LHCN-M2 (cell line): ENCODE results near the gene DLAT. TPM values are rescaled to one million over a fixed set of nuclear protein-coding genes. Genes with fewer than 3 reads are reported as not detected.
A peak's percentile ranks its signal among the peaks of the same experiment; 100 is the strongest.
"Not testable (repeated sequence)": the region's sequence is repeated elsewhere in the genome, so short reads cannot be mapped to it uniquely, and the experiment has no call there.

Experiments used
- DNase-seq: peaks from one replicate; pipeline ENCODE4 v3.0.0-alpha.2; 2012; ENCODE audit warnings: low read depth
- total RNA-seq: library from RNA; depleted of rRNA; stranded (reverse); fragments of >200 nt; gene quantifications from 2 replicates; pipeline ENCODE4 v1.2.3, GENCODE V29; 2014

The DLAT gene
- total RNA-seq, 1 experiment from 2014 or later: 47.6 TPM

DNA sequence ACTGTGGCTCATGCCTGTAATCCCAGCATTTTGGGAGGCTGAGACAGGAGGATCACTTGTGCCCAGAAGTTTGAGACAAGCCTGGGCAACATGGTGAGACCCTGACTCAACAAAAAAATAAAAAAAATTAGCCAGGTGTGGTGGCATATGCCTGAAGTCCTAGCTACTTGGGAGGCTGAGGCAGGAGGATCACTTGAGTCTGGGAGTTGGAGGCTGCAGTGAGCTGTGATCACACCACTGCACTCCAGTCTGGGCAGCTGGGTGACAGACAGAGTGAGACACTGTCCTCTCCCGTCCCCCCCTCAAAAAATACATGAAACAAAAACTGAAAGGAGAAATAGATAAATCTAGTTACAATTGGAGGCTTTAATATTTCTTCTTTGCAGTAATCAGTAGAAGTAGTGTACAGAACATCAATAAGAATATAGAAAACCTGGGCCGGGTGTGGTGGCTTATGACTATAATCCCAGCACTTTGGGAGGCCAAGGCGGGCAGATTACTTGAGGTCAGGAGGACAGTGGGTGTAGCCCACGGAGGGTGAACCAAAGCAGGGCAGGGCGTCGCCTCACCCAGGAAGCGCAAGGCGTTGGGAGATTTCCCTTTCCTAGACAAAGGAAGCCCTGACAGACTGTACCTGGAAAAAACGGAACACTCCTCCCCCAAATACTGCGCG, 19.6 kb upstream of the DLAT start:
- DNase-seq: no peak

- not testable (repeated sequence) for DNase-seq
Observed at GRCh38 chr11:112006095-112006441, 19.1 kb upstream of the DLAT start.

- DNase-seq: not testable (repeated sequence)
Observed at GRCh38 chr11:112011451-112011850, 13.8 kb upstream of the DLAT start.

- DNase-seq: peak; percentile 36
Observed at GRCh38 chr11:112012874-112013273, 12.3 kb upstream of the DLAT start.

DNA sequence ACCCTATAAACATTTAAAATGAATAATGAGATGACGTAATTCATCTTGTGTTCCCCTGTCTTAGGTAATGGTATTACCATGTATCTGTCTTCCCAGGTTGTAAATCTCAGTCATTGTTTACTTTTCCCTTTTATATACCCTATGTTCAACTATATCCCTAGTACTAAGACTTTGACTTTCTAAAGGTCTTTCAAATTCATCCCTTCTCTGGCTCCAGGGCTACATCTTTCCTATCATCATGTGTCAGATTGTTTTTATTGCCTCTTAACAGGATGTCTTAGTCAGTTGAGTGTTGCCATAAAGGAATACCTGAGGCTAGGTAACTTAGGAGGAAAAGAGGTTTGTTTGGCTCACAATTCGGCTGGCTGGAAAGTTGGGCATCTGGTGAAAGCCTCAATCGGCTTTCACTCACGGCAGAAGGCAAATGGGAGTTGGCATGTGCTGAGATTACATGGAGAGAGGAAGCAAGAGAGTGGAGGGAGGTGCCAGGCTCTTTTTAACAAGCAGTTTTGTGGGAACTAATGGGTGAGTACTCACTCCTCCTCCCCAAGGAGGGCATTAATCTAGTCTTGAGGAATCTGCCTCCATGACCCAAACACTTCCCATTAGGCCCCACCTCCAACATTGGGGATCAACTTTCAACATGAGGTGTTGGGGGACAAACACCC, 11.6 kb upstream of the DLAT start:
- DNase-seq: no peak

- DNase-seq: peak; percentile 76
Observed at GRCh38 chr11:112016088-112016764, 9.0 kb upstream of the DLAT start.

GRCh38 chr11:112016765-112017376, 8.3 kb upstream of the DLAT start:
- DNase-seq: peak; percentile 62

GRCh38 chr11:112017538-112017937, 7.7 kb upstream of the DLAT start:
- DNase-seq: peak; percentile 49

- no peak for DNase-seq
Observed at GRCh38 chr11:112019066-112019465, 6.1 kb upstream of the DLAT start.

- DNase-seq: no peak
Observed at GRCh38 chr11:112023104-112023503, 2.1 kb upstream of the DLAT start.

DNA sequence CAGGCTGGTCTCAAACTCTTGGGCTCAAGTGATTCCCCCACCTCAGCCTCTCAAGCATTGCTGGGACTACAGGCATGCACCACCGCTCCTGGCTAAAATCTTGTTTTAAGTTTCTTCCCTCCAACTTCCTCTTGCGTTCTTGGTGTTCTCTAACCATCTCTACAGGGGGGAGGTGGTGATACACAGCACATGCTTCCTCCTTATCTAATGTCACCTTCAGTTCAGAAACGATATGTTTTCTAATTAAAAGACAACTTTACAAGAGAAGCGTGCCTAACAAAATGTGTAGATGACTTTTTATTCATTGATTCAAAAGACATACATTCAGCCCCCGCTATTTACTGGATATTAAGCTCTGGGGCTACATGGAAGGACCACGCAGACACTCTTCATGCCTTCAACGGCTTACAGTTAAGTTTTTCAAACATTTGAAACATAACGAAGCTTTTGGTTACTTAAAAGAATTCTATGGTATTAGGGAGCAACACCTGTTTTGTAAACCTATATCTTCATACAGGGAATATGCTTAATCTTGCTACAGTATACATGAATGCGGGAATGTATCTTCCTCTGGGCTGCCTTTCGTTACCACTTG, 933 bp upstream of the DLAT start:
- DNase-seq: no peak

DNA sequence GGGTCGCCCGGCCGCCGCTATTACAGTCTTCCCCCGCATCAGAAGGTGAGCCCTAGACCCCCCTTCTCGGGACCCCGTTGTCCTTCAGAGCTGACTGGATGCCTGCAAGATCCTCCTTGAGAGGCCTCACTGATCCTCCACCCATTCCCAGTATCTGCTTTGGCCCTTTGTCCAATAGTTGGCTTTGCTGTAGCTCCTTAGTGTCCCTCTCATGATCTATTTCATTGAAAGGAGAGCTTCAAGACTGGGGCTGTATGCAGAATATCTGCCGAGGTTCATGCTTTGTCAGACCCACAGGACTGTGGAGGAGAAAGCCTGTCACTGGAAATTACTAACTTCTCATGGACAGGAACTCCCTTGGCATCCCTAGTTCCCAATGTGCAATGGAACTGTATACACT, 499 bp downstream of the DLAT start:
- peak; percentile 18 for DNase-seq

- not testable (repeated sequence) for DNase-seq
Observed at GRCh38 chr11:112026784-112027410, 1.7 kb downstream of the DLAT start.

DNA sequence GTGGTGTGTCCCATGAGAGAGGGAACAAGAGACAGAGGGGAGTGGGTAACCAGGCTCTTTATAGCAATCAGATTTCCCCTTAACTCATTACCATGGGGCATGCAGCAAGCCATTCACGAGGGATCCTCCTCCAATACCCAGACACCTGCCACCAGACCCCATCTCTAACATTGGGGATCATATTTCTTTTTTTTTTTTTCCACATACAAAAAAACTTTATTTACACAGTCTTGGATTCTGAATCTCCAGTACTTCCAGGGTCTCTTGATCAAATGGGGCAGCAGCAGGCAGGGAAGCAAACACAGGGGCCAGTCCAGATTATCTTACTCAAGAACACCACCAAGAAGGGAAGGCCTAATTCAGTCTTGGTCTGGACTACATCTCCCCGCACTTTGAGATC, 4.3 kb downstream of the DLAT start:
- DNase-seq: no peak

- no peak for DNase-seq
Observed at GRCh38 chr11:112033902-112034301, 8.7 kb downstream of the DLAT start.

GRCh38 chr11:112037527-112037926, 12.3 kb downstream of the DLAT start:
- no peak for DNase-seq

- peak; percentile 11 for DNase-seq
Observed at GRCh38 chr11:112042161-112042960, 17.2 kb downstream of the DLAT start.

- no peak for DNase-seq
Observed at GRCh38 chr11:112042961-112043304, 17.7 kb downstream of the DLAT start.

GRCh38 chr11:112044961-112045360, 19.8 kb downstream of the DLAT start:
- DNase-seq: no peak

DNA sequence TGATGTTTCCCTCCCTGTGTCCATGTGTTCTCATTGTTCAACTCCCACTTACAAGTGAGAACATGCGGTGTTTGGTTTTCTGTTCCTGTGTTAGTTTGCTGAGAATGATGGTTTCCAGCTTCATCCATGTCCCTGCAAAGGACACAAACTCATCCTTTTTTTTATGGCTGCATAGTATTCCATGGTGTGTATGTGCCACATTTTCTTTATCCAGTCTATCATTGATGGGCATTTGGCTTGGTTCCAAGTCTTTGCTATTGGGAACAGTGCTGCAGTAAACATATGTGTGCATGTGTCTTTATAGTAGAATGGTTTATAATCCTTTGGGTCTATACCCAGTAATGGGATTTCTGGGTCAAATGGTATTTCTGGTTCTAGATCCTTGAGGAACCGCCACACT, 21.4 kb downstream of the DLAT start:
- DNase-seq: not testable (repeated sequence)

DNA sequence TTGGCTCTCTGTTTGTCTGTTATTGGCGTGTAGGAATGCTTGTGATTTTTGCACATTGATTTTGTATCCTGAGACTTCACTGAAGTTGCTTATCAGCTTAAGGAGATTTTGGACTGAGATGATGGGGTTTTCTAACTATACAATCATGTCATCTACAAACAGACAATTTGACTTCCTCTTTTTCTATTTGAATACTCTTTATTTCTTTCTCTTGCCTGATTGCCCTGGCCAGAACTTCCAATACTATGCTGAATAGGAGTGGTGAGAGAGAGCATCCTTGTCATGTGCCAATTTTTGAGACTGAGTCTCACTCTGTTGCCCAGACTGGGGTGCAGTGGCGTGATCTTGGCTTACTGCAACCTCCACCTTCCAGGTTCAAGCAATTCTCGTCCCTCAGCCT, 23.0 kb downstream of the DLAT start:
- DNase-seq: not testable (repeated sequence)
